ENCODE data around the gene MCTP2.

The MCTP2 gene

GRCh38 chr15:94397337-94397736, 166.0 kb downstream of the MCTP2 start:
- Histone ChIP-seq H3K4me3 (ENCODE audit: insufficient read length, low read depth) (no peak overlapping the region), H3K9me3 (ENCODE audit: insufficient read depth, low read length) (no peaks in the 10 kb centered on the region), H3K9ac (ENCODE audit: insufficient read length, low read depth) (no peak overlapping the region), H3K4me1 (ENCODE audit: insufficient read depth, insufficient read length) (no peaks in the 10 kb centered on the region), H3K27me3 (ENCODE audit: insufficient read depth, insufficient read length) (no peaks in the 10 kb centered on the region), H3K36me3 (ENCODE audit: insufficient read depth, insufficient read length, low read length) (no peaks in the 10 kb centered on the region)
- no peak for DNase-seq (ENCODE audit: low read depth, low spot score)
- no peak for TF ChIP-seq SUZ12 (IDR thresholded peaks at IDR 0.05; ENCODE audit: extremely low read depth, insufficient read depth, insufficient read length)
- no peak for TF ChIP-seq ZNF274 (IDR thresholded peaks at IDR 0.05; ENCODE audit: low read depth, low read length)
- TF ChIP-seq YY1 (IDR thresholded peaks at IDR 0.05; ENCODE audit: insufficient read depth, insufficient read length): no peak

GRCh38 chr15:94398001-94398400, 166.6 kb downstream of the MCTP2 start:
- no peaks in the 10 kb centered on the region for H3K27me3 ChIP-seq (ENCODE audit: insufficient read depth, insufficient read length)
- no peak overlapping the region for H3K9ac ChIP-seq (ENCODE audit: insufficient read length, low read depth)
- no peaks in the 10 kb centered on the region for H3K36me3 ChIP-seq (ENCODE audit: insufficient read depth, insufficient read length, low read length)
- TF ChIP-seq ZNF274 (IDR thresholded peaks at IDR 0.05; ENCODE audit: low read depth, low read length) (no peak), YY1 (IDR thresholded peaks at IDR 0.05; ENCODE audit: insufficient read depth, insufficient read length) (no peak), SUZ12 (IDR thresholded peaks at IDR 0.05; ENCODE audit: extremely low read depth, insufficient read depth, insufficient read length) (no peak)
- no peaks in the 10 kb centered on the region for H3K9me3 ChIP-seq (ENCODE audit: insufficient read depth, low read length)
- no peaks in the 10 kb centered on the region for H3K4me1 ChIP-seq (ENCODE audit: insufficient read depth, insufficient read length)
- no peak for DNase-seq (ENCODE audit: low read depth, low spot score)
- no peak overlapping the region for H3K4me3 ChIP-seq (ENCODE audit: insufficient read length, low read depth)

GRCh38 chr15:94400526-94401298, 169.4 kb downstream of the MCTP2 start:
- Histone ChIP-seq H3K9me3 (ENCODE audit: insufficient read depth, low read length) (no peaks in the 10 kb centered on the region), H3K4me3 (ENCODE audit: insufficient read length, low read depth) (no peak overlapping the region), H3K9ac (ENCODE audit: insufficient read length, low read depth) (no peak overlapping the region), H3K27me3 (ENCODE audit: insufficient read depth, insufficient read length) (no peaks in the 10 kb centered on the region), H3K36me3 (ENCODE audit: insufficient read depth, insufficient read length, low read length) (no peaks in the 10 kb centered on the region), H3K4me1 (ENCODE audit: insufficient read depth, insufficient read length) (no peaks in the 10 kb centered on the region)
- TF ChIP-seq YY1 (IDR thresholded peaks at IDR 0.05; ENCODE audit: insufficient read depth, insufficient read length): no peak
- no peak for TF ChIP-seq ZNF274 (IDR thresholded peaks at IDR 0.05; ENCODE audit: low read depth, low read length)
- TF ChIP-seq SUZ12 (IDR thresholded peaks at IDR 0.05; ENCODE audit: extremely low read depth, insufficient read depth, insufficient read length): no peak
- no peak for DNase-seq (ENCODE audit: low read depth, low spot score)

GRCh38 chr15:94403331-94403730, 172.0 kb downstream of the MCTP2 start:
- no peaks in the 10 kb centered on the region for H3K4me1 ChIP-seq (ENCODE audit: insufficient read depth, insufficient read length)
- DNase-seq (ENCODE audit: low read depth, low spot score): no peak
- no peaks in the 10 kb centered on the region for H3K9me3 ChIP-seq (ENCODE audit: insufficient read depth, low read length)
- no peak overlapping the region for H3K4me3 ChIP-seq (ENCODE audit: insufficient read length, low read depth)
- no peak overlapping the region for H3K9ac ChIP-seq (ENCODE audit: insufficient read length, low read depth)
- no peaks in the 10 kb centered on the region for H3K27me3 ChIP-seq (ENCODE audit: insufficient read depth, insufficient read length)
- no peaks in the 10 kb centered on the region for H3K36me3 ChIP-seq (ENCODE audit: insufficient read depth, insufficient read length, low read length)
- TF ChIP-seq YY1 (IDR thresholded peaks at IDR 0.05; ENCODE audit: insufficient read depth, insufficient read length) (no peak), ZNF274 (IDR thresholded peaks at IDR 0.05; ENCODE audit: low read depth, low read length) (no peak), SUZ12 (IDR thresholded peaks at IDR 0.05; ENCODE audit: extremely low read depth, insufficient read depth, insufficient read length) (no peak)

- H3K4me3 ChIP-seq (ENCODE audit: insufficient read length, low read depth): no peak overlapping the region
- DNase-seq (ENCODE audit: low read depth, low spot score): no peak
- H3K9me3 ChIP-seq (ENCODE audit: insufficient read depth, low read length): no peaks in the 10 kb centered on the region
- no peaks in the 10 kb centered on the region for H3K27me3 ChIP-seq (ENCODE audit: insufficient read depth, insufficient read length)
- H3K9ac ChIP-seq (ENCODE audit: insufficient read length, low read depth): no peak overlapping the region
- H3K4me1 ChIP-seq (ENCODE audit: insufficient read depth, insufficient read length): no peaks in the 10 kb centered on the region
- no peaks in the 10 kb centered on the region for H3K36me3 ChIP-seq (ENCODE audit: insufficient read depth, insufficient read length, low read length)
- no peak for TF ChIP-seq ZNF274 (IDR thresholded peaks at IDR 0.05; ENCODE audit: low read depth, low read length)
- TF ChIP-seq YY1 (IDR thresholded peaks at IDR 0.05; ENCODE audit: insufficient read depth, insufficient read length): no peak
- TF ChIP-seq SUZ12 (IDR thresholded peaks at IDR 0.05; ENCODE audit: extremely low read depth, insufficient read depth, insufficient read length): no peak
Measured at GRCh38 chr15:94404733-94405283, 173.4 kb downstream of the MCTP2 start.

- H3K4me3 ChIP-seq (ENCODE audit: insufficient read length, low read depth): no peak overlapping the region
- H3K9me3 ChIP-seq (ENCODE audit: insufficient read depth, low read length): no peaks in the 10 kb centered on the region
- no peak overlapping the region for H3K9ac ChIP-seq (ENCODE audit: insufficient read length, low read depth)
- no peak for DNase-seq (ENCODE audit: low read depth, low spot score)
- no peaks in the 10 kb centered on the region for H3K4me1 ChIP-seq (ENCODE audit: insufficient read depth, insufficient read length)
- TF ChIP-seq ZNF274 (IDR thresholded peaks at IDR 0.05; ENCODE audit: low read depth, low read length) (no peak), YY1 (IDR thresholded peaks at IDR 0.05; ENCODE audit: insufficient read depth, insufficient read length) (no peak), SUZ12 (IDR thresholded peaks at IDR 0.05; ENCODE audit: extremely low read depth, insufficient read depth, insufficient read length) (no peak)
- no peaks in the 10 kb centered on the region for H3K27me3 ChIP-seq (ENCODE audit: insufficient read depth, insufficient read length)
- H3K36me3 ChIP-seq (ENCODE audit: insufficient read depth, insufficient read length, low read length): no peaks in the 10 kb centered on the region
Measured at GRCh38 chr15:94411285-94411684, 179.9 kb downstream of the MCTP2 start.

DNA sequence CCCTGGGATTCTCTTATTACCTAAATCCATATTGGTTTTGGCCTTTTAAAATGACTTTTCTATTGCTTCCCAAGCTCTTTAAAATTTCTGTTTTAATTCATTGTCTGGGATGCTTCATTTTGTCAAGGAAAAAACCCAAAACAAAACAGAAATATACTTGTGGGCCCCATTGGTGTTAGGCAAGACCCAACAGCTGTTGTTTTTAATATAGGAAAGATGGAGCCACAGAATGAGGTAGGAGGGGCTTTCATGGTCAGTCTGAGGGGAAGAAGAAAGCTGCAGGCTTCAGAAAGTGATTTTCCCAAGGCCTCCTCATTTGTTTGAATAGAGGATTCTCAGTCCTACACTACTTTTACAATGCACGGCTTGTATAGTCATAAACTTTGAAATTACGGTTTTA, 180.5 kb downstream of the MCTP2 start:
- H3K4me3 ChIP-seq (ENCODE audit: insufficient read length, low read depth): no peak overlapping the region
- no peak for DNase-seq (ENCODE audit: low read depth, low spot score)
- no peak overlapping the region for H3K9ac ChIP-seq (ENCODE audit: insufficient read length, low read depth)
- no peaks in the 10 kb centered on the region for H3K4me1 ChIP-seq (ENCODE audit: insufficient read depth, insufficient read length)
- no peak for TF ChIP-seq YY1 (IDR thresholded peaks at IDR 0.05; ENCODE audit: insufficient read depth, insufficient read length)
- no peaks in the 10 kb centered on the region for H3K9me3 ChIP-seq (ENCODE audit: insufficient read depth, low read length)
- H3K27me3 ChIP-seq (ENCODE audit: insufficient read depth, insufficient read length): no peaks in the 10 kb centered on the region
- no peaks in the 10 kb centered on the region for H3K36me3 ChIP-seq (ENCODE audit: insufficient read depth, insufficient read length, low read length)
